A673 (cell line): Measurements from ENCODE around the gene PLA2G4C. TPM values are rescaled to one million over a fixed set of nuclear protein-coding genes. Genes with fewer than 3 reads are reported as not detected.

ENCODE experiments used
- BruUV-seq: library from RNA; stranded (reverse); fragments of 400-500 nt; replicated peaks from 2 replicates; lab custom pipeline; 2021; lab: Mats Ljungman, UMichigan
- CTCF ChIA-PET: fragments of 300-600 bp; sonication (Branson Sonifier 250); formaldehyde crosslinking; loops from one replicate; lab custom pipeline; 2022; ENCODE audit warnings: antibody characterized with exemption; lab: Charles Lee
- POLR2A ChIA-PET: fragments of 300-600 bp; sonication (Branson Sonifier 250); formaldehyde crosslinking; loops from one replicate; lab custom pipeline; 2022; ENCODE audit warnings: antibody characterized with exemption; ENCODE audit not compliant: low non-redundant PET; lab: Charles Lee
- DNase-seq: peaks from one replicate; pipeline ENCODE4 v3.0.0-alpha.2; 2015; ENCODE audit warnings: low spot score
- H3K27ac ChIP-seq: fragments of 200-600 bp; sonication (generic); 2 replicates; pipeline ENCODE4 v1.5.1; 2016; ENCODE audit warnings: mixed run types, low read depth, mild to moderate bottlenecking, mixed read lengths, antibody characterized with exemption, low read length; ENCODE audit not compliant: poor library complexity, severe bottlenecking
- H3K27me3 ChIP-seq: fragments of 200-600 bp; sonication (generic); replicated peaks from 2 replicates; pipeline ENCODE4 v1.6.1; 2017; ENCODE audit warnings: mixed run types, low read depth, mild to moderate bottlenecking, mixed read lengths, antibody characterized with exemption, low read length; ENCODE audit not compliant: insufficient read depth, poor library complexity
- H3K36me3 ChIP-seq: fragments of 200-600 bp; sonication (generic); 2 replicates; pipeline ENCODE4 v1.6.1; 2016; ENCODE audit warnings: mixed run types, mild to moderate bottlenecking, mixed read lengths, antibody characterized with exemption, low read length; ENCODE audit not compliant: insufficient read depth, poor library complexity, severe bottlenecking
- H3K4me1 ChIP-seq: fragments of 200-600 bp; sonication (generic); 2 replicates; pipeline ENCODE4 v1.6.1; 2017; ENCODE audit warnings: mixed run types, mild to moderate bottlenecking, mixed read lengths, antibody characterized with exemption, low read length; ENCODE audit not compliant: insufficient read depth, poor library complexity, severe bottlenecking
- H3K4me3 ChIP-seq: fragments of 200-600 bp; sonication (generic); 2 replicates; pipeline ENCODE4 v1.5.1; 2016; ENCODE audit warnings: low read depth, mixed run types, mild to moderate bottlenecking, mixed read lengths, low read length; ENCODE audit not compliant: poor library complexity, severe bottlenecking
- H3K9me3 ChIP-seq: fragments of 200-600 bp; sonication (generic); 2 replicates; pipeline ENCODE4 v1.6.1; 2016; ENCODE audit warnings: mixed run types, low read depth, mild to moderate bottlenecking, mixed read lengths, antibody characterized with exemption, low read length; ENCODE audit not compliant: poor library complexity, severe bottlenecking
- CTCF ChIP-seq: fragments of 300-800, 200-600 bp; sonication (generic); conservative IDR thresholded peaks from 2 replicates; pipeline ENCODE4 v1.5.1; 2017; ENCODE audit warnings: low read depth, mild to moderate bottlenecking, antibody characterized with exemption, low read length, moderate library complexity, mixed read lengths
- EZH2 ChIP-seq: fragments of 200-600 bp; sonication (generic); IDR thresholded peaks from 2 replicates; pipeline ENCODE4 v1.6.1; 2017; ENCODE audit warnings: borderline replicate concordance, low read depth, mild to moderate bottlenecking, mixed read lengths, antibody characterized with exemption, low read length; ENCODE audit not compliant: poor library complexity, severe bottlenecking
- intact Hi-C: fragments of 100-400 bp; cut with micrococcal nuclease; formaldehyde crosslinking; loops from one replicate; pipeline ENCODE4 v1.10.0; 2022; ENCODE audit not compliant: unreplicated experiment
- total RNA-seq: library from RNA; stranded (reverse); gene quantifications from 2 replicates; pipeline ENCODE4 v1.2.3, GENCODE V29; 2021

PLA2G4C gene
- total RNA-seq, 1 experiment from 2014 or later: 8.2 TPM

- H3K36me3 ChIP-seq: peaks cover 72% of the 10 kb centered on the region
- BruUV-seq: no TSS peak
Measured at GRCh38 chr19:48127561-48127960, 16.9 kb upstream of the PLA2G4C start.

GRCh38 chr19:48123907-48124651 lies 13.5 kb upstream of the PLA2G4C start:
- POLR2A ChIA-PET: no interaction called here
- Histone ChIP-seq H3K27me3 (no peaks in the 10 kb centered on the region), H3K36me3 (peaks cover 70% of the 10 kb centered on the region), H3K27ac (no peak overlapping the region), H3K9me3 (no peaks in the 10 kb centered on the region), H3K4me1 (no peaks in the 10 kb centered on the region), H3K4me3 (no peak overlapping the region)
- intact Hi-C loops: no loop called here
- BruUV-seq: TSS peak; percentile 20
- no peak; the same call in 1 of the 2 replicates for TF ChIP-seq CTCF
- TF ChIP-seq EZH2: no peak
- CTCF ChIA-PET: interaction anchor here (0.5 kb wide), 1 partner anchor 140 kb away, joined by 5 read pairs; no protein-coding TSS in a partner anchor
- peak; percentile 70 for DNase-seq

More at GRCh38 chr19:48127561-48127960, 16.9 kb upstream of the PLA2G4C start:
- Histone ChIP-seq H3K9me3 (no peaks in the 10 kb centered on the region), H3K27me3 (no peaks in the 10 kb centered on the region), H3K27ac (no peak overlapping the region), H3K4me3 (no peak overlapping the region), H3K4me1 (no peaks in the 10 kb centered on the region)
- ChIA-PET CTCF (no interaction called here), POLR2A (no interaction called here)
- TF ChIP-seq CTCF: no peak
- TF ChIP-seq EZH2: no peak
- no peak for DNase-seq
- intact Hi-C loops: no loop called here

- Histone ChIP-seq H3K4me3 (no peak overlapping the region), H3K9me3 (no peaks in the 10 kb centered on the region), H3K27ac (no peak overlapping the region), H3K36me3 (peaks cover 72% of the 10 kb centered on the region), H3K27me3 (no peaks in the 10 kb centered on the region), H3K4me1 (no peaks in the 10 kb centered on the region)
- no TSS peak for BruUV-seq
- DNase-seq: no peak
- TF ChIP-seq EZH2: no peak
- no peak for TF ChIP-seq CTCF
- intact Hi-C loops: no loop called here
- CTCF ChIA-PET: interaction anchor here (1.3 kb wide), 1 partner anchor 159 kb away, joined by 4 read pairs; no protein-coding TSS in a partner anchor
- POLR2A ChIA-PET: no interaction called here
Measured at GRCh38 chr19:48122421-48122820, 11.8 kb upstream of the PLA2G4C start.
